Subcutaneous adipose tissue (tissue), 4 donors: Measurements from ENCODE around the gene RBM19. TPM values are rescaled to one million over a fixed set of nuclear protein-coding genes. Genes with fewer than 3 reads are reported as not detected.

ENCODE experiments used
- total RNA-seq, 4 donors: library from RNA; depleted of rRNA; stranded (reverse); fragments of >200 nt; gene quantifications; one replicate each; pipeline ENCODE4 v1.1.0, GENCODE V29; 2016
- TF ChIP-seq, protein P1 (sequence below): fragments of 450-650 bp; IDR thresholded peaks from one replicate; pipeline ENCODE4 v1.5.1; 2016; ENCODE audit warnings: low read depth, mild to moderate bottlenecking, control low read depth, antibody characterized with exemption, moderate library complexity

The RBM19 gene
- total RNA-seq, 4 donors from 2014 or later: 19.2 to 54.4 (median 32.1) TPM

DNA sequence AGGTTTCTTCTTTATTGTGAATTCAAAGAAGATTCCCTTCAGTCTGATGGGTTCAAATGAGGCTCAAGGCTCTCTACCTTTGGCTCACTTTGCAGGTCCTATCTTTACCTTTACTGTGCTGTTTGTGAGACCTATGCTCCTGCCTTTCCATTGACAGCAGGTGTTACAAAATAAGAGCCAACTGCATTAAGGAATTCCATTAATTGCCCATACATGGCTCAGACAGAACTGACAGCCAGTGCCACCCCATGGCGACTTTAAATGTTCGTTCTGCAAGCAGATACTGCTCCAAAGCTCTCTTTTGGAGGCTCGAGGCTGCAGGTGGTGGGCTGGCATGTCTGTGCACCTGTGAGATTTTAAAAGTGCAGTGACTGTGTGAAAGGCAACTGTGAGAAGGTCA lies 44.7 kb downstream of the RBM19 start:
- TF ChIP-seq, protein P1, sequence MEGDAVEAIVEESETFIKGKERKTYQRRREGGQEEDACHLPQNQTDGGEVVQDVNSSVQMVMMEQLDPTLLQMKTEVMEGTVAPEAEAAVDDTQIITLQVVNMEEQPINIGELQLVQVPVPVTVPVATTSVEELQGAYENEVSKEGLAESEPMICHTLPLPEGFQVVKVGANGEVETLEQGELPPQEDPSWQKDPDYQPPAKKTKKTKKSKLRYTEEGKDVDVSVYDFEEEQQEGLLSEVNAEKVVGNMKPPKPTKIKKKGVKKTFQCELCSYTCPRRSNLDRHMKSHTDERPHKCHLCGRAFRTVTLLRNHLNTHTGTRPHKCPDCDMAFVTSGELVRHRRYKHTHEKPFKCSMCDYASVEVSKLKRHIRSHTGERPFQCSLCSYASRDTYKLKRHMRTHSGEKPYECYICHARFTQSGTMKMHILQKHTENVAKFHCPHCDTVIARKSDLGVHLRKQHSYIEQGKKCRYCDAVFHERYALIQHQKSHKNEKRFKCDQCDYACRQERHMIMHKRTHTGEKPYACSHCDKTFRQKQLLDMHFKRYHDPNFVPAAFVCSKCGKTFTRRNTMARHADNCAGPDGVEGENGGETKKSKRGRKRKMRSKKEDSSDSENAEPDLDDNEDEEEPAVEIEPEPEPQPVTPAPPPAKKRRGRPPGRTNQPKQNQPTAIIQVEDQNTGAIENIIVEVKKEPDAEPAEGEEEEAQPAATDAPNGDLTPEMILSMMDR: no peak

DNA sequence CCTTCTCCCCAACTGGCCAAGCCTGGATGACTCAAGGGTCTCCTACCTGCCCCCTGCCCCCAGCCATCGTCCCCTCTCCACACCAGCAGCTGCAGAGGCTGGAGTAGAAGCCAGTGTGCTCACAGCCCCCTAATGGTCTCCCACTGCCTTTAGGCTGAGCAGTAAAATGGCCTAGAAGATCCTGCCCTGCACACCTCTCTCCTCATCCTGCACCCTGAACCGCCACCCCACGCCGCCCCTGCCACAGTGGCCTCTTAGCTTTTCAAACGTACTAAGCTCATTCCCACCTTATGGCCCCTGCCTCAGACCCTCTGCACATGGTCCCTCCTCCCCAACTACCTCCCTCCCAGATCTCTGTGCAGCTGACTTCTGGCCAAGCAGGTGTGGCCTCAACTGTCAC lies 46.3 kb downstream of the RBM19 start:
- TF ChIP-seq, protein P1: no peak

DNA sequence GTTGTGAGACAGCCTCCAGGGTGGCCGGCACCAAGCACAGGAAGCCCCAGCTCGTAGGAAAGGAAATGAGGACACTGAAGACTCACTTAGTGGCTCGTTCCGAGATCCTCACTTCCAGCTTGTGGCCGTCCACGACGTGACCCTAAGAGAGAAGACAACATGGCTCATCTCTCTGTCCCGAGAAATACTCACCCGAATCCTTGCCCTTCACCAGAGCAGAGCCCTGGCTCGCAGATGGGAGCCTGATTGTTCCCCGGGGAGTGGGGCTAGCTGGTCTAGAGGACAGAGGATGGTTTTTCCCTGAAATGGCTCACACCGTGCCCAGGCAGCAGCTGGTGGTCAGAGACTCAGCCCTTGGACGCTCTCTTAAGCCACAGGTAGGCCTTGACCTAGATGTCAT lies 47.8 kb downstream of the RBM19 start:
- TF ChIP-seq, protein P1: no peak

DNA sequence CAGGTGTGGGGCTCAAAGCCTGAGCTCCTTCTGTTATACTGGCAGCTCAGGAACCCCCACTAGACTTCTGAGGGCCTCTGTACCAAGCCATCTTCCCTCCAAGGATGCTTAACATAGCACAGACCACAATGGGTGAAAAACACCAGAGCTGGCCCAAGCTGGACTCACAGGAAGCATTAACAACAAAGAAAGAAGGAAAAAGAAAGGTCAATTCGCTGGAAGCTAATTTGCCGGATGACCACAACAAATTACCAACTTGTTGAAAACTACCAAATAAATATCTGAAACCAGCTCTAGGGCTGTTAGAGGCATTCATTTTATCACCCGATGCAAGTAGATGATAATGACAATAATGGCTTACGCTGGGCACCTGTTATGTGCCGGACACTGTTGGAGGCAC lies 48.7 kb downstream of the RBM19 start:
- TF ChIP-seq, protein P1: no peak

DNA sequence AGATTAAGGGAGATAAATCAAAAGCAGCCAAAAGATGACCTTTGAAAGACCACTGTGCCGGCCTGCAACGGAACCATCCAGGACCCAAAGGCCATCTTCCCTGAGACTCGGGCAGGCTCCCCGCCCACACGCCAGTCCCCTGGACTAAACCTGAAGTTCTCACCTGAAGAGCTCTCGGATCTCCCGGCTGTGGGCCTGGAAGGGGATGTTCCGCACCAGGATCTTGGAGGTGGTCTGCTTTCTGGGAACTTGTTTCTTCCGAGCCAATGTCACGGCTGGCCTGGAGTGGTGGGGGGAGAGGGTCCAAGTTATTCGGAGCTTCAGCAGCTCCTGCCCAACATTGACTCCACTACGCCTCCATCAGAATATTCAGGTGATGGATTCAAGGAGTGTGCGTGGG lies 51.3 kb downstream of the RBM19 start:
- TF ChIP-seq, protein P1: no peak

DNA sequence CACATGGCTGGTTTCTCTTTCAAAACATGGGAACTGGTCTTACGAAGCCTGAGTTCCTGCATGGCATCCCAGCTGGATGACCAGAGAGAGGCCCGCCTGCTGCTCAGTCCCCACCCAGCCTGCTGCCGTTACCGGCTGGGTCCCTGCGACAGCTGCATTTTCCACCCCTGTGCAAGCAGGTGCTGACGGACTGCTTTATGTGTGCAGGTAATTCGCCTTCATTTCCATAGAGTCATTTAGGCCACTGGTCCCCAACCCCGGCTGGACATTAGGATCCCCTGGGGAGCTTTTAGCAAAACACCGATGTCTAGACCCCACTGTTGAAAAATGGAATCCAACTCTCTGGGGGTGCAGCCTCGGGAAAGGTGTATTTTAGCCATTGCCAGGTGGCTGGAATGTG lies 51.9 kb downstream of the RBM19 start:
- TF ChIP-seq, protein P1: no peak

DNA sequence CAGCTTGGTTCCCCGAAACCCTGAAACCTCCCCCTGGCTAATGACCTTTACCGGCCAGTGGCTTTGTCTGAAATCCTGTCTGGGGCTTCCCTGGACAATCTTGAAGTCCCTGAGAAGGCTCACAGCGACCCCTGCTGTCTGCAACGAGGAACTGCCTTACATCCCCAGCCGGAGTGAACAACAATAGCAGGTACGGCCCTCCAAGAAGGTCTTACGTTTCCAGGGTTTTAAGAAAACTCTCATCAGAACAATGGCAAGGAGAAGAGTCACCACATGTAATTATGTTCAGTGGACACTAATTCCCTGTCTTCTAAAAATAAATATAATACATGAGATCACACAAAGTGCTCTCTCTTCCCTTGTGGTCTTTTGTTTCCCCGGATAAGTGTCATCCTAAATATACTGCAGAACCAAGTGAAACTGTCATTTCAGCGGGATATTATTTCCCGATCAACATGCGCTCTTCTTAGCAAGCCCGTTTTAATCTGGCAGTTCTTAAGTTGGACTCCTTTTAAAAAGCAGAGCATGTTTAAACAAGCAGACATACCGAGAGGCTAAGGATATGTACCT lies 53.3 kb downstream of the RBM19 start:
- TF ChIP-seq, protein P1: no peak
